DOHH2 (cell line): ENCODE data around the gene DRC3.

Source experiments
- H3F3A ChIP-seq: fragments of 200-600 bp; sonication (generic), shearing (Covaris generic); 2 replicates; pipeline ENCODE4 v1.6.0; 2016; ENCODE audit warnings: antibody characterized with exemption, mild to moderate bottlenecking; ENCODE audit not compliant: control insufficient read depth, insufficient read depth
- H3K27ac ChIP-seq: fragments of 200-600 bp; sonication (generic); 2 replicates; pipeline ENCODE4 v1.5.1; 2014; ENCODE audit warnings: low read depth, mild to moderate bottlenecking, low read length, moderate library complexity
- H3K27me3 ChIP-seq: fragments of 200-600 bp; sonication (generic); 2 replicates; pipeline ENCODE4 v1.6.1; 2014; ENCODE audit warnings: mild to moderate bottlenecking, low read length, mixed read lengths; ENCODE audit not compliant: control insufficient read depth
- H3K36me3 ChIP-seq: fragments of 200-600 bp; sonication (generic); 2 replicates; pipeline ENCODE4 v1.6.1; 2014; ENCODE audit warnings: mild to moderate bottlenecking, low read length, moderate library complexity, mixed read lengths; ENCODE audit not compliant: control insufficient read depth
- H3K4me1 ChIP-seq: fragments of 200-600 bp; sonication (generic); 2 replicates; pipeline ENCODE4 v1.6.1; 2014; ENCODE audit warnings: mild to moderate bottlenecking, low read length, mixed read lengths; ENCODE audit not compliant: control insufficient read depth
- H3K4me2 ChIP-seq: fragments of 200-600 bp; sonication (generic); 2 replicates; pipeline ENCODE4 v1.6.0; 2014; ENCODE audit warnings: mild to moderate bottlenecking, low read length, moderate library complexity
- H3K4me3 ChIP-seq: fragments of 200-600 bp; sonication (generic); 2 replicates; pipeline ENCODE4 v1.5.1; 2014; ENCODE audit warnings: mild to moderate bottlenecking, low read length, mixed read lengths
- H3K79me2 ChIP-seq: fragments of 200-600 bp; sonication (generic); 2 replicates; pipeline ENCODE4 v1.6.1; 2014; ENCODE audit warnings: mild to moderate bottlenecking, low read length, mixed read lengths; ENCODE audit not compliant: control insufficient read depth
- H3K9me2 ChIP-seq: fragments of 200-600 bp; sonication (generic); replicated peaks from 2 replicates; pipeline ENCODE4 v1.6.1; 2014; ENCODE audit warnings: mild to moderate bottlenecking, low read length, mixed read lengths; ENCODE audit not compliant: control insufficient read depth
- H3K9me3 ChIP-seq: fragments of 200-600 bp; sonication (generic); 2 replicates; pipeline ENCODE4 v1.6.1; 2014; ENCODE audit warnings: antibody characterized with exemption, low read length, mixed read lengths; ENCODE audit not compliant: control insufficient read depth, insufficient read depth
- H4K20me1 ChIP-seq: fragments of 200-600 bp; sonication (generic); 2 replicates; pipeline ENCODE4 v1.6.0; 2014; ENCODE audit warnings: low read depth, mild to moderate bottlenecking, antibody characterized with exemption, low read length, moderate library complexity; ENCODE audit not compliant: control insufficient read depth, insufficient read depth
- EZH2phosphoT487 ChIP-seq: fragments of 200-600 bp; sonication (generic); IDR thresholded peaks from 2 replicates; pipeline ENCODE4 v1.6.1; 2017; ENCODE audit warnings: borderline replicate concordance, mild to moderate bottlenecking, antibody characterized with exemption, low read length, moderate library complexity, mixed read lengths
- TF ChIP-seq, protein P1 (sequence below): fragments of 200-600 bp; sonication (generic); IDR thresholded peaks from one replicate; pipeline ENCODE4 v1.5.1; 2014; ENCODE audit warnings: antibody characterized with exemption, mild to moderate bottlenecking, low read depth, low read length; ENCODE audit not compliant: poor library complexity, severe bottlenecking

Gene DRC3

DNA sequence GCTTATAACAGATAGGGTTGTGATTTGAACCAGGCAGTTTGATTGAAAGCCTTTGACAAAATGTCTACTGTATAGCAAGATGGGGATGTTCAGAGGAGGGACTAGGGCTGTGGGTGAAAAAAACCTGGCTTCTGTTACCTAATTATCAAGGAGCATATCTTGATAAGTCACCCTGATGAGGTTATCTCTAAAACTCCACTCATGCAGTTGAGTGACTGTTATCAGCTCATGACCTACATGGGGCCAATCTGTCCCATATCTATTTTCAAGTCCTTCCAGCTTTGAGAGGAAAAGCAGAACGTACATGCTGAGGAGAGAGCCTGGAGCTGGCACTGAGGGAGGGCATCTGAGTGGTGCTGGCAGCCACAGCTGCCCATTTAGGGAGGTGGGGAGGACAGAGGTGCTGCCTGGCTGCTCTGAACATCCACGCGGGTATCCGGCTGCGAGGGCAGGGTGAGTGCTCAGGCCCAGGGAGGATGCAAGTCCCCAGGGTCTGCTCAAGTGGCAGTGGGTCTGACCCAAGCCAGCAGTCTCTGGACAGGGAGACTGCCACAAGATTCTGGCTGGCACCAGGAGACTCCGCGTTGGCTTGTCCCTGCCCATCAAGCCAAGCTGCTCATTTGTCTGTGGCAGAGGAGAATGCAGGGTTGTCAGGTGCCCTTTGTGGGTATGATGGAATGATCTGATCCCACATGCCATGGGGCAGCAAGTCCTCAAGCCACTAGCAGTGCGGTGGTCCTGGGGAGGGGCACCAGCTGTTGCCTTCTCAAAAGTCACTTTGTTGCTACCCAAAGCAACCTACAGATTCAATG is 37.2 kb downstream of the DRC3 start:
- Histone ChIP-seq H3K36me3 (no peaks in the 10 kb centered on the region), H3K9me2 (no peaks in the 10 kb centered on the region), H3K27me3 (no peaks in the 10 kb centered on the region), H3K4me3 (no peak overlapping the region), H4K20me1 (no peaks in the 10 kb centered on the region), H3K4me1 (no peaks in the 10 kb centered on the region), H3K4me2 (no peak overlapping the region), H3F3A (no peaks in the 10 kb centered on the region), H3K9me3 (no peaks in the 10 kb centered on the region), H3K79me2 (no peaks in the 10 kb centered on the region), H3K27ac (no peak overlapping the region)
- TF ChIP-seq, protein P1, sequence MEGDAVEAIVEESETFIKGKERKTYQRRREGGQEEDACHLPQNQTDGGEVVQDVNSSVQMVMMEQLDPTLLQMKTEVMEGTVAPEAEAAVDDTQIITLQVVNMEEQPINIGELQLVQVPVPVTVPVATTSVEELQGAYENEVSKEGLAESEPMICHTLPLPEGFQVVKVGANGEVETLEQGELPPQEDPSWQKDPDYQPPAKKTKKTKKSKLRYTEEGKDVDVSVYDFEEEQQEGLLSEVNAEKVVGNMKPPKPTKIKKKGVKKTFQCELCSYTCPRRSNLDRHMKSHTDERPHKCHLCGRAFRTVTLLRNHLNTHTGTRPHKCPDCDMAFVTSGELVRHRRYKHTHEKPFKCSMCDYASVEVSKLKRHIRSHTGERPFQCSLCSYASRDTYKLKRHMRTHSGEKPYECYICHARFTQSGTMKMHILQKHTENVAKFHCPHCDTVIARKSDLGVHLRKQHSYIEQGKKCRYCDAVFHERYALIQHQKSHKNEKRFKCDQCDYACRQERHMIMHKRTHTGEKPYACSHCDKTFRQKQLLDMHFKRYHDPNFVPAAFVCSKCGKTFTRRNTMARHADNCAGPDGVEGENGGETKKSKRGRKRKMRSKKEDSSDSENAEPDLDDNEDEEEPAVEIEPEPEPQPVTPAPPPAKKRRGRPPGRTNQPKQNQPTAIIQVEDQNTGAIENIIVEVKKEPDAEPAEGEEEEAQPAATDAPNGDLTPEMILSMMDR = no peak
- TF ChIP-seq EZH2phosphoT487 = no peak

DNA sequence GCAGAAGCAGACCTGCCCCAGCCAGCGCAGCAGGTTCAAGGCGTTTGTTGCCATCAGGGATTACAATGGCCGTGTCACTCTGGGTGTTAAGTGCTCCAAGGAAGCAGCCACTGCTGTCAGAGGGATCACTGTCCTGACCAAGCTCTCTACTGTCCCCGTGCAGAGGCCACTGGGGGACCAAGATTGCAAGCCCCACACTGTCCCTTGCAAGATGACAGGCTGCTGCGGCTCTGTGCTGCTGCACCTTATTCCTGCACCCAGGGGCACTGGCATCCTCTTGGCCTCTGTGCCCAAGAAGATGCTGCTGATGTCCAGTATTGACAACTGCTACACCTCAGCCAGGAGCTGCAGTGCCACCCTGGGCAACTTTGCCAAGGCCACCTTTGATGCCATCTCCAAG is 38.6 kb downstream of the DRC3 start:
- H3K27me3 ChIP-seq = no peaks in the 10 kb centered on the region
- H3K4me3 ChIP-seq = no peak overlapping the region
- peaks cover 5% of the 10 kb centered on the region; the same call in 1 of the 2 replicates for H3K36me3 ChIP-seq
- no peak overlapping the region for H3K27ac ChIP-seq
- TF ChIP-seq, protein P1 = no peak
- no peak for TF ChIP-seq EZH2phosphoT487
- no peaks in the 10 kb centered on the region for H3K9me3 ChIP-seq
- no peaks in the 10 kb centered on the region for H4K20me1 ChIP-seq
- no peak overlapping the region for H3K4me2 ChIP-seq
- no peaks in the 10 kb centered on the region for H3K79me2 ChIP-seq
- H3K9me2 ChIP-seq = no peaks in the 10 kb centered on the region
- H3F3A ChIP-seq = no peaks in the 10 kb centered on the region
- H3K4me1 ChIP-seq = no peaks in the 10 kb centered on the region

DNA sequence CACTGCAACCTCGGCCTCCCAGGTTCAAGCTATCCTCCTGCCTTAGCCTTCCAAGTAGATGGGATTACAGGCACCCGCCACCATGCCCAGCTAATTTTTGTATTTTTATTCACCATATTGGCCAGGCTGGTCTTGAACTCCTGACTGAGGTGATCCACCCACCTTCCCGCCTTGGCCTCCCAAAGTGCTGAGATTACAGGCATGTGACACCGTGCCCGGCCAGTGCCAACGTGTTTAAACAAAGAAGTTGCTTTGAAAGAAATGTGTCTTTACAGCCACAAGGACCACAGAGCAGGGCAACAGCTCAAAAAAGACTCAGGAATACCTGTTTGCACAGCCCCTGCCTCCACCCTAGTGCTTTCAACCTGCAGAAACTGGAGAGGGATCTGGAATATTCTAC is 41.3 kb downstream of the DRC3 start:
- Histone ChIP-seq H3K4me3 (no peak overlapping the region), H3K27ac (no peak overlapping the region), H3K9me3 (no peaks in the 10 kb centered on the region), H3K79me2 (no peaks in the 10 kb centered on the region), H3K4me1 (no peaks in the 10 kb centered on the region), H3K9me2 (no peaks in the 10 kb centered on the region), H3K36me3 (peaks cover 5% of the 10 kb centered on the region; the same call in 1 of the 2 replicates), H3K4me2 (no peak overlapping the region), H3F3A (no peaks in the 10 kb centered on the region), H4K20me1 (no peaks in the 10 kb centered on the region), H3K27me3 (no peaks in the 10 kb centered on the region)
- TF ChIP-seq, protein P1 = no peak
- no peak for TF ChIP-seq EZH2phosphoT487
